ENCODE measurements around the gene C11orf58.

C11orf58 gene

DNA sequence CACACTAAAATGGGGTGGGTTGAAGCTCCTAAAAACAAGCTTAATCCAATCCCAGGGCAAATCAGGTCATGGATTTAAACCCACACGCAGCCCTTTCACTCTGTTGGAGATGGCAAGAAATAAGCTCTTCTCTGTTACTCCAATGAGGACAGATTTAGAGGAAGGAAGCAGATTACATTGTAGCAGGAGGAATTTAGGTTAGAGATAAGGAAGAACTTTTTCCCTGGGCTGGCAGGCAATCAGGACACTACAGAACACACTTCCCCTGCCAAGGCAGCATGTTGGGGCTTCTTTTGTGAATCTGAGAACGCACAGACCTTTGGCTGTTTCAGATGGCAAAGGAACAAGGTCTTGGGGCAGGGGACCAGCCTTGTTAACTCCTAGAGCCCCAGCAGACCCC is 46.2 kb downstream of the C11orf58 start:
- FAIRE-seq (no peak), DNase-seq (ENCODE audit: insufficient read length, low spot score) (no peak)
- TF ChIP-seq POLR2A (IDR thresholded peaks at IDR 0.05; ENCODE audit: low read depth, low read length), result no peak

- FAIRE-seq (no peak), DNase-seq (ENCODE audit: insufficient read length, low spot score) (peak; percentile 76)
- no peak for TF ChIP-seq POLR2A (IDR thresholded peaks at IDR 0.05; ENCODE audit: low read depth, low read length)
Observed at GRCh38 chr11:16785520-16786128, 47.2 kb downstream of the C11orf58 start.

DNA sequence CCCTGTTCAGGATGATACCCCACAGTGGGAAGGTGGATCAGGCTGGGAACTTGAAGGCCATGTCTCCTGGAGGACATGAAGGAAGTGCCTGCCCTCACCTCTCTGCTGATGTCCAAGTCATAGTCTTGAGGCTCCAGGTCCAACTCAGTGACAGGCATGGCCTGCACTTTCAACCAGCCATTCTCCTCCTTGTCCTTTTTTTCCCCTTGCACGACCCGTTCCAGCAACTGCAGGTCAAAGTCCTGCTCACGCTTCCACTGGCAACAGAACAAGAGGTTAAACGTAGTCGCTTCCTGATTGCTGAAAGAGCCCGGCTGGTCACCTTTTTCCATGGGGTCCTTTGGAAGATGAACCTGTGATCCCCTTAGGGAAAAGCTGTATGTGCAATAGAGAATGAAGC is 47.7 kb downstream of the C11orf58 start:
- FAIRE-seq (no peak), DNase-seq (ENCODE audit: insufficient read length, low spot score) (no peak)
- no peak for TF ChIP-seq POLR2A (IDR thresholded peaks at IDR 0.05; ENCODE audit: low read depth, low read length)

- FAIRE-seq (no peak), DNase-seq (ENCODE audit: insufficient read length, low spot score) (no peak)
- TF ChIP-seq POLR2A (IDR thresholded peaks at IDR 0.05; ENCODE audit: low read depth, low read length), result no peak
Observed at GRCh38 chr11:16787035-16787742, 48.7 kb downstream of the C11orf58 start.

DNA sequence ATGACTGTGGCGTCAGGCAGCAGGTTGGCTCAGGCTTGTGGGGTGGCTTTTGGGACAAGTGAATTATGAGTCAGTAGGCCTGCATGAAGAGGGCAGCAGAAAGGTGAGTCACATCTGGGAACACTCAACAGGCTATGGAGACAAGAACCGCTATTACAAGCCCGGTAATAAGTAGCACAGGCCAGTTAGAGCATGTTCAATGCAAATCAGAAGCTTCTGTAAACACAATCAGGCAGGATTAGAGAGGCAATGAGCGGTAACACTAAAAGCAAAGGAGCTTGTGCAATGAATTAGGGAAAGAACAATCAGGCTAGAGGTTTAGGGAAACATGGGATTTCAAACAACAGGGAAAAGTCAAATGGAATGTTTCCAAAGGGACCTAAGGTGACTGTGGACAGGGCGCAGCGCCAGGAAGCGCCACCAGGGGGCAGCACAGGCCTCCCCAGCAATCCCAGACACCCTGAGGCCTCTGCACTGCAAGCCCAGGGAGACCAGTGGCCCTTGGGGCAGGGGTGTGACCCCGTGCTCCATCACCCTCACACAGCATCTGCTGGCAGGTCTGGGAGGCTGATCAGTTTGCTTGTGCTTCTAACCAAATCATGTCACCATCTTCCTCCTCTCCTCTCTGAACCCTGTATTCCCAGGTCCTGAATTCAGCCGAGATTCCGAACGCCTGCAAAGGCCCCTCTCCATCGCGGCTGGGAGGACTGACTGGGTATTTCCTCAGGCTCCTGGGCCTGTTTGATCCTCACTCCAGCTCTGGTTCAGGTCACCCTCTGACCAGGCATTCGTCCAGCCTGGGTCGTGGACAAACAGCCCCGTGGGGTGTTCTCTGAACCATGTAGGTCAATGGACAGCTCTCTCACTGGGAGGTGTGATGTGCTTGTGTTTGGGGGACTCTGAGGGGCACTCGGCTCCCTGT is 50.0 kb downstream of the C11orf58 start:
- TF ChIP-seq POLR2A (IDR thresholded peaks at IDR 0.05; ENCODE audit: low read depth, low read length), result no peak
- DNase-seq (ENCODE audit: insufficient read length, low spot score) (peak; percentile 72), FAIRE-seq (no peak)

DNA sequence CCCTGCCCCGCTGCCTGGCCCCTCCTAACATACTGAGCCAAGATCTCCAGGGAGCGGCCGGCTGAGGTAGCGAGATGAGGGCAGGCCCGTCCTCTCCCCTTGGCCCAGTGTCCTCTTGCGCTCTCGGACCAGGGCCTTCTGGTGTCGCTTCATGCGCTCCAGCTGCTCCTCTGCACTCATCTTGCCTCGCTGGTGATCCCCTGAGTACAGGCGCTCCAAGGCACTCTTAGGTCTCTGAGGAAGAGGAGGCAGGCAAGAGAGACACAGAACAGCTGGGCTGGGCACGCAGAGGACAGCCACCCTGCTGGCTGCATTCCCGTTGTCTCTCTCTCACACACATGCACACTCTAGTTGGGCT is 50.6 kb downstream of the C11orf58 start:
- TF ChIP-seq POLR2A (IDR thresholded peaks at IDR 0.05; ENCODE audit: low read depth, low read length), result no peak
- FAIRE-seq, result no peak

DNA sequence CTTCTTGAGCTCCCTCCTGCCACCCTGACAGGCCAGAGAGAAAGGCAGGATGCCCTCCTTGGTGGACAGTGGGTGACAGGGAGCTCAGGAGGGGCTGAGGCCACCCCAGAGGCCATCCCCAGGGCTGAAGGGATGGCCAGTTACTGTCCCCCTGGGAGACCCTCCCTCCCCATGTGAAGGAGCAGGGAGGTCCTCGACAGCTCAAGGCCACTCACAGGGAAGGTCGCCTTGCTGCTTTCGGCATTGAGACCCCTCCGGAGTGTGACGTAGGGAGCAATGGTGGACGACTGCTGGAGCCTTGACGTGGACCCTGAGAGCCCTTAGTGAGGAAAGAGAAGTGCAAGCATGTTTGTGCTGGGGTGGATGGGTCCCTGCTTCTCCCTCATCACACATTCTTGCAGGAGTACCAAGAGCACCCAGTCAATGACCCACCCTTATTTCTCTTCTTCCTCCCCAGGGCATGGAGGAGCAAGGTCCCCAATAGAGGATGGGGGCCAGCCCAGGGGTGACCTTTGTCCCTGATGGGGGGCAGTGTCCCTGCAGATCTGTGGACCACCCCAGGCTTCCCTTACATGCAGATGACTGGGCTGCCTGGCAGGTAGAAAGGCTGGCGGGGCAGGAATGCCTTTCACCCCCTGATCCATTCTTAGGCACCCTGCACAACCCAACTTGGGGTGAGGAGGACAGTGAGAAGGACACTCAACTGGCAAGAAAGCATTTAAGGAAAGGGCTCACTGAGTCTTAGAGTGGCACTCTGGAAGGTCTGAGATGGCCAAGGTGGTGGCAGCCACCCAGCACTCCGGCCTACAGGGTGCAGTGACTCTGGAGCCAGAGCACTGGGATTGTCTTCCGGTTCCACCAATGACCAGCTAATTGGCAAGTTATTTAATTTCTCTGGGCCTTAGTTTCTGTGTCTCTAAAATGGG is 51.4 kb downstream of the C11orf58 start:
- TF ChIP-seq POLR2A (IDR thresholded peaks at IDR 0.05; ENCODE audit: low read depth, low read length), result no peak
- DNase-seq (ENCODE audit: insufficient read length, low spot score), result no peak
- FAIRE-seq, result no peak

More for the DNA sequence above, 50.6 kb downstream of the C11orf58 start:
- DNase-seq (ENCODE audit: insufficient read length, low spot score), result no peak

DNA sequence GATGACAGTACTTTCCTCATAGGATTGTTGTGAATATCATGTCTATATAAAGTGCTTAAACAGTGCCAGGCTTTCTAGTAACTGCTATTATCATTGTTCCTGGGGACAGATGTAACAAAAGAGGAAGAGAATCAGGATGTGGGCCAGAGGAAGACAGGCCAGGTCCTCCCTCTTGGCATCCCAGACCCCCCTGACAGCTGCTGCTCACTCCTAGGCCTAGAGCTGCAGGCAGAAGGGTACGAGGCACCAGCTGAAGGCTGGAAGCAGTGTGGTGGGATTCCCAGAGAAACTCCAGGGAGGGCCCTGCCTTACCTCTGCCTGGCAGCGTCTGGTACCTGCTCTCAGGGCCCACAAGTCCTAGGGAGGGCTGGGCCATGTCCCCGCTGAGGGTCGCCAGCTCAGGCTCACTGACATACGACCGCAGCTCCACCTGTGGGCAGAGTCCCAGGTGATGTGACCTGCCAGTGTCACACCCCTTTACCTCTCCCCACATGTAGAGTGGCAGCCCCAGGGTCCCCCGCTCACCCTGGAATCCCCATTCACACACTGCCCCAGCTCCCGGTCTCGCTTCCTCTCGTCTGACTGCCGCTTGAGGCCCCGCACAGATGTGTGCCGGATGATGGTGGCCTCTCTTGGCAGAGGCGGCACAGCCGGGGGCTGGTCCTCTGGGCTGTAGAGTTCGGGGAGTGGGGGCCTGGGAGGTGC is 52.2 kb downstream of the C11orf58 start:
- TF ChIP-seq POLR2A (IDR thresholded peaks at IDR 0.05; ENCODE audit: low read depth, low read length), result no peak
- no peak for DNase-seq (ENCODE audit: insufficient read length, low spot score)
- no peak for FAIRE-seq

DNA sequence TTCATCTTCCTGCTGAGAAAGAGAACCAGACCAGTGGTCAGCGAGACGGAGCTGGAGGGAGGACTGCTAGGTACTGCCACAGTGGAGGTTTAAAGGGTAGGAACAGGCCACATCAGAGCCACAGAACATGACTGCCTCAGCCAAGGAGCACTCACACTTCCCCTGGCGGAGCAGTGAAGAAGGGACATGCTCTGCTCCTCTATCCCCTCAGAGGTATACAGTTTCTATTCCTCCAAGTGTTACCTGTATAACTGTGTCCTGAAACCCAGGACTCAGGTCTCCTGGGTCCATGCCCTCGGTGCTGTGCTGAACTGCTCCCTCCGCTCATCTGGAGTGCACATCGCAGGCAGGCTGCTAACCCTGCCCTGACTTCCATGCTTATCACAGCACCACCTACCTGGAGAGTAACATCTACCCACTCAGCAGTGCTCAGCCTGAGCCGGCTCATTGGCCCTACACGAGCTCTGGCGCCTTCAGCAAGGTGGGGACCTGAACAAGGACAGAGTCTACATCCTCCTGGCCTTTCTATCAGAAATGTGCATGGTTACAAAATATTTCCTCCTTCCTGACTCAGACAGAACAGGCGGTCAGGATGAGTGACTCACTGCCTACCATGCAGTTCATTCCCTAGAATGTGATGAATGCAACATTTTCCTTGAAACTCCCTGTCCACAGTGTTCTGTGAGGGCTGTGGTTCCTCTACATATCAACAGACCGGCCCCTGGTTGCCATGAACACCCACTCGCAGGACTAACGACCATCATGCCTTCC is 52.9 kb downstream of the C11orf58 start:
- no peak for TF ChIP-seq POLR2A (IDR thresholded peaks at IDR 0.05; ENCODE audit: low read depth, low read length)
- peak; percentile 79 for FAIRE-seq
- peak; percentile 75 for DNase-seq (ENCODE audit: insufficient read length, low spot score)

- no peak for TF ChIP-seq POLR2A (IDR thresholded peaks at IDR 0.05; ENCODE audit: low read depth, low read length)
- FAIRE-seq (no peak), DNase-seq (ENCODE audit: insufficient read length, low spot score) (no peak)
Observed at GRCh38 chr11:16792426-16792825, 54.0 kb downstream of the C11orf58 start.

- FAIRE-seq, result no peak
- TF ChIP-seq POLR2A (IDR thresholded peaks at IDR 0.05; ENCODE audit: low read depth, low read length), result no peak
- DNase-seq (ENCODE audit: insufficient read length, low spot score), result no peak
Observed at GRCh38 chr11:16793009-16793408, 54.6 kb downstream of the C11orf58 start.

DNA sequence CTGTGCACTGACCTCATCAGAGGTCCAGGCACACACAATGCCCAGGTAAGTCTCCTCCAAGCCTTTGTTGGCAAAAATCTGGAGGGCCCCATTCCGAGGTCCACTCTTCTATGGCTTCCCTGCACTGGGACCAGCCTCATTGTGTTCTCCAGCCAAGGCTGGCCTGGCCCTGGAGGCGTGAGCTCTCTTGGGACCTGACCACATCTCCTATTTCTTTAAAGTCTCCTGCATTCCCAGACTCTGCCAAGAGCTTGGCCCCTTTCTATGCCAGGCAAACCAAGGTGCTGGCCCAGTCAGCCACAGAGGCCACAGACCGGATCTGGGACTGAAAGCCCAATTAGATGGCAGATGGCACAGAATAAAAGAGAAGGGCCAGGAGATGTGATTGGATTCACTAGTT is 55.1 kb downstream of the C11orf58 start:
- no peak for FAIRE-seq
- TF ChIP-seq POLR2A (IDR thresholded peaks at IDR 0.05; ENCODE audit: low read depth, low read length), result no peak
- no peak for DNase-seq (ENCODE audit: insufficient read length, low spot score)

All from H54 (cell line).